DND-41 (cell line): Measurements from ENCODE around the gene LRRC37B.
"Not testable (repeated sequence)": the region's sequence is repeated elsewhere in the genome, so short reads cannot be mapped to it uniquely, and the experiment has no call there.

Source experiments
- ATAC-seq: fragments of 200-7000 bp; cut with Tn5 transposase; 3 replicates; pipeline ENCODE4 v1.9.1; 2021; ENCODE audit warnings: low read depth; ENCODE audit not compliant: insufficient read depth
- DNase-seq: peaks from one replicate; pipeline ENCODE4 v3.0.0-alpha.2; 2020
- H2AFZ ChIP-seq: 2 replicates; pipeline ENCODE4 v1.6.0; 2012; ENCODE audit warnings: low read depth, low read length
- H3K27ac ChIP-seq: 2 replicates; pipeline ENCODE4 v1.5.1; 2012; ENCODE audit warnings: low read length, inconsistent platforms
- H3K27me3 ChIP-seq: fragments of 200-600 bp; sonication (generic); 2 replicates; pipeline ENCODE4 v1.6.0; 2012; ENCODE audit warnings: low read length, mild to moderate bottlenecking, inconsistent platforms; ENCODE audit not compliant: insufficient read depth, poor library complexity
- H3K36me3 ChIP-seq: 2 replicates; pipeline ENCODE4 v1.5.1; 2012; ENCODE audit warnings: low read length, inconsistent platforms; ENCODE audit not compliant: insufficient read depth
- H3K4me1 ChIP-seq: 2 replicates; pipeline ENCODE4 v1.5.1; 2012; ENCODE audit warnings: mild to moderate bottlenecking, low read length; ENCODE audit not compliant: insufficient read depth
- H3K4me2 ChIP-seq: 2 replicates; pipeline ENCODE4 v1.6.0; 2012; ENCODE audit warnings: mild to moderate bottlenecking, moderate library complexity, low read length, inconsistent platforms; ENCODE audit not compliant: insufficient read depth
- H3K4me3 ChIP-seq, 2 experiments: fragments of 200-600 bp in 1 of 2; shearing (Covaris generic) in 1 of 2; 2 replicates each; pipeline ENCODE4 v1.5.1; 2012 to 2016; ENCODE audit warnings: inconsistent platforms in 2 of 2, low read length in 2 of 2, mild to moderate bottlenecking in 2 of 2, low read depth in 1 of 2, moderate library complexity in 1 of 2
- H3K79me2 ChIP-seq: 2 replicates; pipeline ENCODE4 v1.6.0; 2012; ENCODE audit warnings: low read length, inconsistent platforms; ENCODE audit not compliant: insufficient read depth
- H3K9ac ChIP-seq: 2 replicates; pipeline ENCODE4 v1.6.0; 2012; ENCODE audit warnings: low read depth, mild to moderate bottlenecking, inconsistent platforms, low read length, moderate library complexity
- H3K9me3 ChIP-seq: 2 replicates; pipeline ENCODE4 v1.5.1; 2012; ENCODE audit warnings: low read length, moderate library complexity, mild to moderate bottlenecking, inconsistent platforms; ENCODE audit not compliant: insufficient read depth, severe bottlenecking
- H4K20me1 ChIP-seq: 2 replicates; pipeline ENCODE4 v1.6.0; 2012; ENCODE audit warnings: low read length; ENCODE audit not compliant: insufficient read depth

The LRRC37B gene

DNA sequence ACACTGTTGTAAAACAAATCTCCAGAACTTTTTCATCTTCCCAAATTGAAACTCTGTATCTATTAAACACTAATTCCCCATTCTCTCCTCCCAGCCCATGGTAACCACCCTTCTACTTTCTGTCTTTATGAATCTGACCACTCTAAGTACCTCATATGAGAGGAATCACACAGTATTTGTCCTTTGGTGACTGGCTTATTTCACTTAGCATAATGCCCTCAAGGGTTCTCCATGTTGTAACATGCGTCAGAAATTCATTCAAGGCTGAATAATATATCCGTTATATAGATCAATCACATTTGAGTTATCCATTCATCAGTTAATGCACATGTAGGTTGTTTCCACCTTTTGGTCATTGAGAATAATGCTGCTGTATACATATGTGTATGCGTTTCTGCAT is 48.2 kb downstream of the LRRC37B start:
- not testable (repeated sequence) for DNase-seq, ATAC-seq, H3K9me3 ChIP-seq, H3K79me2 ChIP-seq, H3K36me3 ChIP-seq, H3K27me3 ChIP-seq, H2AFZ ChIP-seq, H3K9ac ChIP-seq, H3K4me3 ChIP-seq, H3K4me2 ChIP-seq, H3K27ac ChIP-seq, H4K20me1 ChIP-seq, H3K4me1 ChIP-seq

DNA sequence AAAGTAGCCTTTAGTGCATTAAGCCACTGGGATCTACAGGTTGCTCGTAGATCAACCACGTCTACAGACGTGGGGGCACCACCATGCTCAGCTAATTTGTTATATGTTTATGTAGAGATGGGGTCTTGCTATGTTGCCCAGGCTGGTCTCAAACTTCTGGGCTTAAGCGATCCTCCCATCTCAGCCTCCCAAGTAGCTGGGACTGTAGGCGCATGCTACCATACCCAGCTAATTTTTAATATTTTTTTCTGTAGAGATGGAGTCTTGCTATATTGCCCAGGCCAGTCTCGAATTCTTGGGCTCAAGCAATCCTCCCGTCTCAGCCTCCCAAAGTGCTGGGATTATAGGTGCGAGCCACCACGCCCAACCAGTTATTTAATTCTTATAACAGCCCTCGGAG is 49.3 kb downstream of the LRRC37B start:
- DNase-seq, H3K9ac ChIP-seq, H3K27ac ChIP-seq, H3K4me2 ChIP-seq, H3K9me3 ChIP-seq, H3K79me2 ChIP-seq, ATAC-seq, H3K27me3 ChIP-seq, H2AFZ ChIP-seq, H4K20me1 ChIP-seq, H3K4me3 ChIP-seq, H3K36me3 ChIP-seq, H3K4me1 ChIP-seq: not testable (repeated sequence)

- not testable (repeated sequence) for H4K20me1 ChIP-seq, H3K9me3 ChIP-seq, H3K9ac ChIP-seq, H2AFZ ChIP-seq, H3K27ac ChIP-seq, DNase-seq, H3K4me2 ChIP-seq, H3K27me3 ChIP-seq, H3K4me1 ChIP-seq, H3K79me2 ChIP-seq, H3K36me3 ChIP-seq, ATAC-seq, H3K4me3 ChIP-seq
Measured at GRCh38 chr17:32057460-32058105, 50.4 kb downstream of the LRRC37B start.

DNA sequence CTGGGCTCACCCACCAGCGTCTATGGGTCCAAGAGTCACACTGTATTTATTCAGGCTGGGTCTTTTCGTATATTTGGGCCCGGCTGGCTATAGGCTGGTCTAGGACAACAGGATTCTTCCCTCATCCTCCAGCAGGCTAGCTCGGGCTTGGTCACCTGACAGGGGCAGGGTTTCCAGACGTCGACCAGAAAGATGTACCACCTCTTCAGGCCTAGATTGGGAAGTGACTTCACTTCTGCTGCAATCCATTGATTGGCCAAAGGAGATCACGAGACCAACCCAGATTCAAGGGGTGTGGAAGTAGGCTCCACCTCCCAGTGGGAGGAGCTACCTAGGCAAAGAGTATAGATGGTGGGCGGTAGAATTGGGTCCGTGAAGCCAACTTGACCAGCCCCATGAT is 53.5 kb downstream of the LRRC37B start:
- H3K27ac ChIP-seq, H2AFZ ChIP-seq, H3K9ac ChIP-seq, H3K79me2 ChIP-seq, H3K4me3 ChIP-seq, H3K4me1 ChIP-seq, H3K27me3 ChIP-seq, H3K9me3 ChIP-seq, DNase-seq, H3K4me2 ChIP-seq, H4K20me1 ChIP-seq, H3K36me3 ChIP-seq: not testable (repeated sequence)
- ATAC-seq = peak; percentile 71

GRCh38 chr17:32061840-32062239 is 54.7 kb downstream of the LRRC37B start:
- H3K4me2 ChIP-seq, H3K4me1 ChIP-seq, H4K20me1 ChIP-seq, H3K79me2 ChIP-seq, H3K9ac ChIP-seq, H3K9me3 ChIP-seq, H2AFZ ChIP-seq, H3K4me3 ChIP-seq, ATAC-seq, H3K36me3 ChIP-seq, H3K27ac ChIP-seq, H3K27me3 ChIP-seq, DNase-seq: not testable (repeated sequence)

DNA sequence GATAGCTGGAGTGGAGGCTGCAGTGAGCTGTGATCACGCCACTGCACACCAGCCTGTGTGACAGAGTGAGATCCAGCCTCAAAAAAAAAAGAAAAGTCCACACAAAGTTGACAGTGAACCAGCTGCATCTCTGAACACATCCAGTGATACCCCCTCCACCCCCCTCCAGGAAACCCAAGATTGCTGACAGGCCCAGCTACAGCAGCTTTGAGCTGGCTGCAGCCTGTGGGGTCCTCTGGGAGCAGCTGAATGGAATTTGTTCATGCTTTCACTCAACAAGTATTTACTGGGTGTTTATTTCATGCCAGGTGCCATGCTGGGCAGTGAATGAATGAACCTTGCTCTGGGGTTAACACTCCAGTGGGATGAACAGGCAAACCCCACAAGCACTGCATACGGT is 56.9 kb downstream of the LRRC37B start:
- H3K4me2 ChIP-seq, H3K9ac ChIP-seq, H3K4me1 ChIP-seq, H3K4me3 ChIP-seq, H3K27me3 ChIP-seq, H3K9me3 ChIP-seq, ATAC-seq, DNase-seq, H4K20me1 ChIP-seq, H3K27ac ChIP-seq, H3K79me2 ChIP-seq, H3K36me3 ChIP-seq, H2AFZ ChIP-seq: not testable (repeated sequence)

DNA sequence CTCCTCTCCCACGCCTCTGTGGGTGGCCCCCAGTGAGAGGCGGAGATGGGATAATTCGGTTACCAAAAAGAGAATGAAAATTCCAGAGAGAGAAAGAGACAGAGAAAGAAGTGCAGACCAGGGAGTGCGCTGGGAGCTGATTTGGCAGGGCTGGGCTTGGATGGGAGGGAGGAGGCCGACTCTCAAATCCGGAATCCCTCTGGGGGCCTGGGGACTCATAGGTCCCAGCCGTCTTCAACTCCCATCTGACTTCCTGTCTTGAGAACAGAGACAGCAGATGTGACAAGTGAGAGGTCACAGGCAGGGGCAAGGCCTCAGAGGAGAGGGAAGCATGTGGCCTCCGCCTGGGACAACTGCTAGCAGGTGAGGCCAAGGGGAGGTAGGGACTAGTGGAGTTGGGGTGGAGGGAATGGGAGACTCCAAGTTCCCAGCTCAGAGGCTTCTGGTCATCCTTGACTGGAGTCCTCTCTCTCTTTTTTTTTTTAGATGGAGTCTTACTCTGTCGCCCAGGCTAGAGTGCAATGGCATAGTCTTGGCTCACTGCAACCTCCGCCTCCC is 59.0 kb downstream of the LRRC37B start:
- not testable (repeated sequence) for DNase-seq, H3K9ac ChIP-seq, H3K79me2 ChIP-seq, H3K27me3 ChIP-seq, ATAC-seq, H3K9me3 ChIP-seq, H3K4me3 ChIP-seq, H2AFZ ChIP-seq, H4K20me1 ChIP-seq, H3K4me2 ChIP-seq, H3K4me1 ChIP-seq, H3K36me3 ChIP-seq, H3K27ac ChIP-seq

- H3K9ac ChIP-seq, H3K4me3 ChIP-seq, H3K4me1 ChIP-seq, H3K9me3 ChIP-seq, H3K27me3 ChIP-seq, H3K4me2 ChIP-seq, H3K27ac ChIP-seq, H3K36me3 ChIP-seq, H4K20me1 ChIP-seq, H2AFZ ChIP-seq, H3K79me2 ChIP-seq: not testable (repeated sequence)
- ATAC-seq = peak; percentile 81
- DNase-seq = peak; percentile 20
Measured at GRCh38 chr17:32066863-32067642, 59.9 kb downstream of the LRRC37B start.
